HepG2 (cell line): ENCODE measurements around the gene SNU13. TPM values are rescaled to one million over a fixed set of nuclear protein-coding genes. Genes with fewer than 3 reads are reported as not detected.

Experiments
- AKAP8 ChIP-seq: sonication (generic); formaldehyde crosslinking; IDR thresholded peaks from 2 replicates; pipeline ENCODE4 v1.5.1; 2020; ENCODE audit warnings: mild to moderate bottlenecking, missing genetic modification reagents
- ATF7-NPFF ChIP-seq: sonication (generic); formaldehyde crosslinking; IDR thresholded peaks from 2 replicates; pipeline ENCODE4 v1.8.1; 2023; ENCODE audit warnings: mild to moderate bottlenecking, low read depth, missing genetic modification reagents, moderate library complexity
- FOXA3 ChIP-seq: IDR thresholded peaks from 2 replicates; pipeline ENCODE4 v1.6.1; 2016; ENCODE audit warnings: missing genetic modification reagents, missing compliant biosample characterization
- JUNB ChIP-seq: sonication (generic); formaldehyde crosslinking; IDR thresholded peaks from 2 replicates; pipeline ENCODE4 v1.8.0; 2022; ENCODE audit warnings: missing genetic modification reagents, mild to moderate bottlenecking, borderline replicate concordance
- KDM1A ChIP-seq: IDR thresholded peaks from 2 replicates; pipeline ENCODE4 v1.6.1; 2016; ENCODE audit warnings: missing compliant biosample characterization
- MAFG ChIP-seq: sonication (generic); formaldehyde crosslinking; IDR thresholded peaks from 2 replicates; pipeline ENCODE4 v1.5.1; 2020; ENCODE audit warnings: mild to moderate bottlenecking, missing genetic modification reagents
- NKX3-1 ChIP-seq: sonication (generic); formaldehyde crosslinking; IDR thresholded peaks from 2 replicates; pipeline ENCODE4 v1.5.0; 2020; ENCODE audit warnings: missing genetic modification reagents
- NR2F2 ChIP-seq: IDR thresholded peaks from 2 replicates; pipeline ENCODE4 v1.6.1; 2012; ENCODE audit warnings: low read depth, inconsistent platforms, borderline replicate concordance
- PLSCR1 ChIP-seq: sonication (generic); formaldehyde crosslinking; IDR thresholded peaks from 2 replicates; pipeline ENCODE4 v1.5.0; 2020; ENCODE audit warnings: missing genetic modification reagents, mild to moderate bottlenecking, borderline replicate concordance
- RCOR2 ChIP-seq: IDR thresholded peaks from 2 replicates; pipeline ENCODE4 v1.6.1; 2016; ENCODE audit warnings: missing biosample characterization, missing genetic modification reagents
- RXRB ChIP-seq: IDR thresholded peaks from 2 replicates; pipeline ENCODE4 v1.6.1; 2016; ENCODE audit warnings: borderline replicate concordance, missing genetic modification reagents, missing compliant biosample characterization
- SMAD9 ChIP-seq: sonication (generic); formaldehyde crosslinking; IDR thresholded peaks from 2 replicates; pipeline ENCODE4 v1.5.1; 2020; ENCODE audit warnings: mild to moderate bottlenecking, missing genetic modification reagents
- TAF1 ChIP-seq: sonication (generic); formaldehyde crosslinking; IDR thresholded peaks from 2 replicates; pipeline ENCODE4 v1.4.0; 2020; ENCODE audit warnings: missing genetic modification reagents
- ZBTB7A ChIP-seq: sonication (generic); formaldehyde crosslinking; IDR thresholded peaks from 2 replicates; pipeline ENCODE4 v1.8.0; 2022; ENCODE audit warnings: mild to moderate bottlenecking, missing genetic modification reagents
- ZKSCAN5 ChIP-seq: sonication (generic); formaldehyde crosslinking; IDR thresholded peaks from 2 replicates; pipeline ENCODE4 v1.5.1; 2020; ENCODE audit warnings: mild to moderate bottlenecking, missing genetic modification reagents
- ZNF282 ChIP-seq: fragments of 450-650 bp; IDR thresholded peaks from 2 replicates; pipeline ENCODE4 v1.6.1; 2018; ENCODE audit not compliant: partially characterized antibody
- ZNF562 ChIP-seq: sonication (generic); formaldehyde crosslinking; IDR thresholded peaks from 2 replicates; pipeline ENCODE4 v1.8.0; 2022; ENCODE audit warnings: missing genetic modification reagents, borderline replicate concordance
- ZNF607 ChIP-seq: sonication (generic); formaldehyde crosslinking; IDR thresholded peaks from 2 replicates; pipeline ENCODE4 v1.5.1; 2020; ENCODE audit warnings: missing genetic modification reagents, mild to moderate bottlenecking, borderline replicate concordance
- ZNF777 ChIP-seq: sonication (generic); formaldehyde crosslinking; IDR thresholded peaks from 2 replicates; pipeline ENCODE4 v1.4.0; 2020; ENCODE audit warnings: missing genetic modification reagents
- ZNF781 ChIP-seq: sonication (generic); formaldehyde crosslinking; IDR thresholded peaks from 2 replicates; pipeline ENCODE4 v1.5.1; 2020; ENCODE audit warnings: borderline replicate concordance, mild to moderate bottlenecking, missing genetic modification reagents; ENCODE audit errors: not compliant biosample characterization
- ZNF784 ChIP-seq: sonication (generic); formaldehyde crosslinking; IDR thresholded peaks from 2 replicates; pipeline ENCODE4 v1.5.1; 2020; ENCODE audit warnings: missing genetic modification reagents, mild to moderate bottlenecking, borderline replicate concordance
- ZSCAN29 ChIP-seq: sonication (generic); formaldehyde crosslinking; conservative IDR thresholded peaks from 2 replicates; pipeline ENCODE4 v1.4.0; 2020; ENCODE audit warnings: mild to moderate bottlenecking, missing genetic modification reagents
- polyA plus RNA-seq, 8 experiments: library from polyadenylated mRNA; depleted of rRNA in 3 of 8; stranded (reverse) in 7 of 8; unstranded in 1 of 8; fragments of >200 nt; fragmentation: Illumina TruSeq in 4 of 8; extraction: Trizol in 4 of 8; gene quantifications; 2 replicates each; pipeline versions ENCODE4 v1.2.1 to v1.2.3, GENCODE V29; 2011 to 2016; ENCODE audit warnings: low read depth in 4 of 8, missing spikeins in 1 of 8, mixed read lengths in 1 of 8; ENCODE audit not compliant: insufficient read depth in 1 of 8
- total RNA-seq, 5 experiments: library from RNA; depleted of rRNA; stranded (reverse); fragments of >200 nt; fragmentation: Illumina TruSeq; extraction: Trizol; gene quantifications; 2 replicates each; pipeline ENCODE4 v1.2.3, GENCODE V29; 2016; ENCODE audit warnings: low read depth in 1 of 5
- TF ChIP-seq, protein P1 (sequence below): sonication (generic); formaldehyde crosslinking; IDR thresholded peaks from 2 replicates; pipeline ENCODE4 v1.4.0; 2020; ENCODE audit warnings: mild to moderate bottlenecking, missing genetic modification reagents
- TF ChIP-seq, protein P2 (sequence below): sonication (generic); formaldehyde crosslinking; IDR thresholded peaks from 2 replicates; pipeline ENCODE4 v1.4.0; 2020; ENCODE audit warnings: missing genetic modification reagents, borderline replicate concordance
- TF ChIP-seq, protein P3 (sequence below): IDR thresholded peaks from 2 replicates; pipeline ENCODE4 v1.6.1; 2016

The SNU13 gene
- total and polyA plus RNA-seq, 2 of the 13 experiments (the other 11 are each of a cell fraction or from before 2014, with no cell fraction given): 203 to 287 TPM

GRCh38 chr22:41688365-41689211, at the start of gene SNU13 (continued):
- TF ChIP-seq AKAP8 (CRISPR knock-in tag) (no peak), ZNF282 (no peak), JUNB (CRISPR knock-in tag) (no peak), RXRB (CRISPR knock-in tag) (peak; percentile 34; the same call in 1 of the 2 replicates), MAFG (CRISPR knock-in tag) (no peak; the same call in 1 of the 2 replicates), ZKSCAN5 (CRISPR knock-in tag) (no peak), ZSCAN29 (CRISPR knock-in tag) (no peak), ZNF607 (0 out of 2 replicates have a peak, but pooled peaks have one; percentile 53), PLSCR1 (CRISPR knock-in tag) (no peak), ATF7-NPFF (peak; percentile 93), NKX3-1 (peak; percentile 76; the same call in 1 of the 2 replicates), ZNF781 (peak; percentile 19), KDM1A (CRISPR knock-in tag) (no peak), ZNF562 (no peak), ZBTB7A (CRISPR knock-in tag) (0 out of 2 replicates have a peak, but pooled peaks have one; percentile 48), SMAD9 (no peak), NR2F2 (no peak), ZNF777 (no peak; the same call in 1 of the 2 replicates), TAF1 (CRISPR knock-in tag) (peak; percentile 88), RCOR2 (CRISPR knock-in tag) (no peak), ZNF784 (CRISPR knock-in tag) (no peak), FOXA3 (CRISPR knock-in tag) (no peak; the same call in none of the 2 replicates)
- TF ChIP-seq, protein P1, sequence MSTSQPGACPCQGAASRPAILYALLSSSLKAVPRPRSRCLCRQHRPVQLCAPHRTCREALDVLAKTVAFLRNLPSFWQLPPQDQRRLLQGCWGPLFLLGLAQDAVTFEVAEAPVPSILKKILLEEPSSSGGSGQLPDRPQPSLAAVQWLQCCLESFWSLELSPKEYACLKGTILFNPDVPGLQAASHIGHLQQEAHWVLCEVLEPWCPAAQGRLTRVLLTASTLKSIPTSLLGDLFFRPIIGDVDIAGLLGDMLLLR: no peak
- TF ChIP-seq, protein P2, sequence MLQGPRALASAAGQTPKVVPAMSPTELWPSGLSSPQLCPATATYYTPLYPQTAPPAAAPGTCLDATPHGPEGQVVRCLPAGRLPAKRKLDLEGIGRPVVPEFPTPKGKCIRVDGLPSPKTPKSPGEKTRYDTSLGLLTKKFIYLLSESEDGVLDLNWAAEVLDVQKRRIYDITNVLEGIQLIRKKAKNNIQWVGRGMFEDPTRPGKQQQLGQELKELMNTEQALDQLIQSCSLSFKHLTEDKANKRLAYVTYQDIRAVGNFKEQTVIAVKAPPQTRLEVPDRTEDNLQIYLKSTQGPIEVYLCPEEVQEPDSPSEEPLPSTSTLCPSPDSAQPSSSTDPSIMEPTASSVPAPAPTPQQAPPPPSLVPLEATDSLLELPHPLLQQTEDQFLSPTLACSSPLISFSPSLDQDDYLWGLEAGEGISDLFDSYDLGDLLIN (CRISPR knock-in tag): peak; percentile 56; the same call in 1 of the 2 replicates
- TF ChIP-seq, protein P3, sequence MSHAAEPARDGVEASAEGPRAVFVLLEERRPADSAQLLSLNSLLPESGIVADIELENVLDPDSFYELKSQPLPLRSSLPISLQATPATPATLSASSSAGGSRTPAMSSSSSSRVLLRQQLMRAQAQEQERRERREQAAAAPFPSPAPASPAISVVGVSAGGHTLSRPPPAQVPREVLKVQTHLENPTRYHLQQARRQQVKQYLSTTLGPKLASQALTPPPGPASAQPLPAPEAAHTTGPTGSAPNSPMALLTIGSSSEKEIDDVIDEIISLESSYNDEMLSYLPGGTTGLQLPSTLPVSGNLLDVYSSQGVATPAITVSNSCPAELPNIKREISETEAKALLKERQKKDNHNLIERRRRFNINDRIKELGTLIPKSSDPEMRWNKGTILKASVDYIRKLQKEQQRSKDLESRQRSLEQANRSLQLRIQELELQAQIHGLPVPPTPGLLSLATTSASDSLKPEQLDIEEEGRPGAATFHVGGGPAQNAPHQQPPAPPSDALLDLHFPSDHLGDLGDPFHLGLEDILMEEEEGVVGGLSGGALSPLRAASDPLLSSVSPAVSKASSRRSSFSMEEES: no peak
